K562 (cell line): ENCODE measurements around the gene ARHGEF18. TPM values are rescaled to one million over a fixed set of nuclear protein-coding genes. Genes with fewer than 3 reads are reported as not detected.

Source experiments
- ATAC-seq: fragments of 200-7000 bp; cut with Tn5 transposase; 3 replicates; pipeline ENCODE4 v1.9.1; 2020; ENCODE audit warnings: moderate library complexity
- BruUV-seq: library from RNA; stranded (reverse); fragments of 400-500 nt; replicated peaks from 2 replicates; lab custom pipeline; 2021; lab: Mats Ljungman, UMichigan
- CTCF ChIA-PET: fragments of 300-600 bp; formaldehyde crosslinking; extraction: SDS; loops from one replicate; lab custom pipeline; 2021; ENCODE audit warnings: low intra/inter-chr PET ratio; lab: Yijun Ruan, JAX
- POLR2A ChIA-PET: fragments of 300-600, 350-650 bp; sonication (Branson Sonifier 250); formaldehyde crosslinking; extraction: SDS; loops from one replicate; lab custom pipeline; 2021; ENCODE audit warnings: antibody characterized with exemption, inconsistent platforms; lab: Yijun Ruan, JAX
- DNase-seq, 4 experiments: peaks; one replicate each; pipeline versions ENCODE4 v3.0.0 to v3.0.0-alpha.2; 2011 to 2018; ENCODE audit warnings: low spot score in 3 of 4, mixed read lengths in 3 of 4; ENCODE audit errors: extremely low read depth in 1 of 4
- FAIRE-seq: peaks from 2 replicates; lab custom pipeline; 2011; peaks lifted over from hg19 to GRCh38; lab: Jason Lieb, UNC
- H2AFZ ChIP-seq: 2 replicates; pipeline ENCODE4 v1.6.0; 2011; ENCODE audit warnings: low read depth, low read length, control low read depth, inconsistent platforms
- H3K27ac ChIP-seq: fragments of 200-600 bp; 3 replicates; pipeline ENCODE4 v1.8.0; 2011; ENCODE audit warnings: low read depth, mild to moderate bottlenecking, control low read depth, inconsistent platforms, low read length, moderate library complexity, mixed read lengths; ENCODE audit errors: extremely low read depth
- H3K27me3 ChIP-seq, 2 experiments: fragments of 300-600 bp in 1 of 2; 2 replicates in 1 of 2; 3 replicates in 1 of 2; pipeline versions ENCODE4 v1.6.0 to v1.8.0; 2011; ENCODE audit warnings: inconsistent platforms in 2 of 2, low read length in 2 of 2, mild to moderate bottlenecking in 1 of 2, mixed read lengths in 1 of 2, moderate library complexity in 1 of 2; ENCODE audit not compliant: control insufficient read depth in 2 of 2, insufficient read depth in 2 of 2
- H3K36me3 ChIP-seq: fragments of 300-600 bp; 3 replicates; pipeline ENCODE4 v1.8.0; 2011; ENCODE audit warnings: mild to moderate bottlenecking, low read length, inconsistent platforms; ENCODE audit not compliant: control insufficient read depth, insufficient read depth
- H3K4me1 ChIP-seq, 2 experiments: fragments of 200-600 bp in 1 of 2; replicated peaks in 1 of 2; 2 replicates in 1 of 2; 3 replicates in 1 of 2; pipeline versions ENCODE4 v1.5.1 to v1.8.0; 2011; ENCODE audit warnings: inconsistent platforms in 2 of 2, low read length in 2 of 2, mild to moderate bottlenecking in 1 of 2, mixed read lengths in 1 of 2, moderate library complexity in 1 of 2; ENCODE audit not compliant: control insufficient read depth in 2 of 2, insufficient read depth in 2 of 2
- H3K4me2 ChIP-seq: 2 replicates; pipeline ENCODE4 v1.6.1; 2011; ENCODE audit warnings: low read length, control low read depth, inconsistent platforms, mixed read lengths; ENCODE audit not compliant: insufficient read depth
- H3K4me3 ChIP-seq: fragments of 200-600 bp; sonication (generic), shearing (Covaris generic); 2 replicates; pipeline ENCODE4 v1.5.1; 2016; ENCODE audit warnings: control low read depth, inconsistent platforms
- H3K79me2 ChIP-seq: fragments of 200-600 bp; 3 replicates; pipeline ENCODE4 v1.8.0; 2011; ENCODE audit warnings: low read length, inconsistent platforms; ENCODE audit not compliant: control insufficient read depth, insufficient read depth
- H3K9ac ChIP-seq, 2 experiments: 2 replicates each; pipeline versions ENCODE4 v1.6.0 to v1.6.1; 2011; ENCODE audit warnings: low read depth in 2 of 2, low read length in 2 of 2, control low read depth in 1 of 2, inconsistent platforms in 1 of 2, mild to moderate bottlenecking in 1 of 2, mixed read lengths in 1 of 2; ENCODE audit not compliant: insufficient read depth in 1 of 2
- H3K9me1 ChIP-seq: one replicate; pipeline ENCODE4 v1.6.0; 2011; ENCODE audit warnings: inconsistent platforms, mild to moderate bottlenecking, low read length, moderate library complexity; ENCODE audit not compliant: control insufficient read depth, insufficient read depth
- H3K9me3 ChIP-seq: replicated peaks from 2 replicates; pipeline ENCODE4 v1.5.1; 2011; ENCODE audit warnings: low read depth, low read length, inconsistent platforms; ENCODE audit not compliant: control insufficient read depth, insufficient read depth
- H4K20me1 ChIP-seq: replicated peaks from 2 replicates; pipeline ENCODE4 v1.6.1; 2011; ENCODE audit warnings: low read length, inconsistent platforms, mixed read lengths; ENCODE audit not compliant: control insufficient read depth, insufficient read depth
- ETV6 ChIP-seq, 3 experiments: fragments of 150-350 bp in 1 of 3; sonication (generic) in 1 of 3; formaldehyde crosslinking in 1 of 3; IDR thresholded peaks; 2 replicates each; pipeline versions ENCODE4 v1.6.1 to v1.8.0; 2014 to 2022; ENCODE audit warnings: borderline replicate concordance in 2 of 3, low read depth in 2 of 3, antibody characterized with exemption in 1 of 3, low read length in 1 of 3, mild to moderate bottlenecking in 1 of 3, missing genetic modification reagents in 1 of 3
- HOXB6 ChIP-seq: fragments of 250-450 bp; sonication (Bioruptor Pico); IDR thresholded peaks from 2 replicates; pipeline ENCODE4 v1.5.1; 2022; ENCODE audit warnings: mild to moderate bottlenecking, borderline replicate concordance
- IRF2 ChIP-seq: sonication (generic); formaldehyde crosslinking; IDR thresholded peaks from 2 replicates; pipeline ENCODE4 v1.8.1; 2022; ENCODE audit warnings: mild to moderate bottlenecking, missing genetic modification reagents
- JUNB ChIP-seq: fragments of 450-650 bp; formaldehyde crosslinking; conservative IDR thresholded peaks from 2 replicates; pipeline ENCODE4 v1.4.0; 2020; ENCODE audit warnings: mild to moderate bottlenecking
- MAFK ChIP-seq: IDR thresholded peaks from 2 replicates; pipeline ENCODE4 v1.6.1; 2011; ENCODE audit warnings: low read length, improper control_type of control experiment
- RBFOX2 ChIP-seq: fragments of 200-400 bp; formaldehyde crosslinking; IDR thresholded peaks from 2 replicates; pipeline ENCODE4 v1.6.1; 2017; ENCODE audit warnings: low read depth, mild to moderate bottlenecking, low read length, moderate library complexity
- RNF2 ChIP-seq: sonication (generic); IDR thresholded peaks from 2 replicates; pipeline ENCODE4 v1.6.1; 2016
- TCFL5 ChIP-seq: fragments of 250-450 bp; sonication (Bioruptor Pico); conservative IDR thresholded peaks from 2 replicates; pipeline ENCODE4 v1.6.1; 2021; ENCODE audit warnings: mild to moderate bottlenecking, moderate library complexity, matching md5 sums
- ZNF133 ChIP-seq: fragments of 250-450 bp; sonication (Bioruptor Pico); IDR thresholded peaks from 2 replicates; pipeline ENCODE4 v1.4.0; 2020; ENCODE audit warnings: mild to moderate bottlenecking
- WGBS: fragments of 100-300 bp; shearing (Covaris generic); methylation state at CpG from one replicate; pipeline ENCODE4 v1.1.6; 2016; ENCODE audit warnings: low coverage, mixed read lengths; ENCODE audit not compliant: insufficient coverage; ENCODE audit errors: missing lambda C conversion rate; 5-methylcytosine and 5-hydroxymethylcytosine counted together
- in situ Hi-C: fragments of 300-500 bp; cut with MboI; formaldehyde crosslinking; loops from 4 replicates; pipeline ENCODE4 v1.15.0; 2018; ENCODE audit warnings: inconsistent platforms, mixed read lengths
- intact Hi-C: fragments of 100-400 bp; cut with micrococcal nuclease; formaldehyde crosslinking; loops from 2 replicates; pipeline ENCODE4 v1.14.2; 2022
- polyA plus RNA-seq, 8 experiments: library from polyadenylated mRNA; depleted of rRNA in 4 of 8; stranded (reverse) in 5 of 8; unstranded in 3 of 8; fragments of >200 nt; fragmentation: Nextera tagmentation in 2 of 8; fragmentation: Illumina TruSeq in 1 of 8; extraction: Ambion mirVana in 2 of 8; extraction: Trizol in 1 of 8; gene quantifications; 2 replicates each; pipeline versions ENCODE4 v1.2.1 to v1.2.3, GENCODE V29; 2011 to 2014; ENCODE audit warnings: inconsistent platforms in 1 of 8, missing spikeins in 1 of 8
- total RNA-seq, 7 experiments: library from RNA; depleted of rRNA in 6 of 7; stranded (reverse); fragments of >200 nt in 6 of 7; fragmentation: Illumina TruSeq in 2 of 7; extraction: Trizol in 2 of 7; gene quantifications; 2 replicates each; pipeline versions ENCODE4 v1.2.1 to v1.2.3, GENCODE V29; 2011 to 2021; ENCODE audit warnings: low replicate concordance in 1 of 7
- TF ChIP-seq, protein P1 (sequence below), 2 experiments: fragments of 200-800 bp in 1 of 2; sonication (Bioruptor generic) in 1 of 2; sonication (generic) in 1 of 2; formaldehyde crosslinking in 1 of 2; IDR thresholded peaks in 1 of 2; conservative IDR thresholded peaks in 1 of 2; 2 replicates each; pipeline versions ENCODE4 v1.5.0 to v1.6.1; 2016 to 2020; ENCODE audit warnings: missing compliant biosample characterization in 1 of 2, missing genetic modification characterization in 1 of 2, missing genetic modification reagents in 1 of 2

Gene ARHGEF18
- total and polyA plus RNA-seq, 9 of the 15 experiments (the other 6 are each of a cell fraction or from before 2014, with no cell fraction given): 0.04 to 16.5 (median 4.5) TPM

DNA sequence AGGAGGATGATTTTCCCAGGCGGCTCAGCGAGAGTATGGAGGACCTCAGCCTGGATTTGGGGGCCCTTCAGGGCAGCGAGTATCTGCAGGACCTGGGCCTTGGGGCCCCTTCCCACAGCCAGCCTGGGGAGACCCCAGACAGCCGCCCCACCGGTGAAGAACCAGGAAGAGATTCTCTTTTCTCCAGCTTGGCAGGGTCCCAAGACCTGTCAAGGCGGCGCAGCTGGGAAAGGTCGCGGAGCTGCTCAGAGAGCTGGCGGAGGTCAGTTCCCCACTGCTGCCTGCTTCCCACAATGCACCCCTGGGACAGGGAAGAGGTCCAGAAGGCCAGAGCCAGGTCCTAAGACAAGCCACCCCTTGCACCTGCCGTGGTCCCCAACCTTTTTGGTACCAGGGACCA is 24.1 kb downstream of the ARHGEF18 start:
- Histone ChIP-seq H3K9me3 (no peaks in the 10 kb centered on the region), H4K20me1 (peaks cover 8% of the 10 kb centered on the region; the same call in 1 of the 2 replicates), H2AFZ (no peak overlapping the region), H3K27ac (no peak overlapping the region), H3K27me3 (peaks cover 30 to 66% of the 10 kb centered on the region in 2 experiments), H3K9me1 (no peaks in the 10 kb centered on the region), H3K4me3 (no peak overlapping the region), H3K36me3 (no peaks in the 10 kb centered on the region)
- in situ Hi-C loops: no loop called here
- CTCF ChIA-PET: no interaction called here
- 0% methylated on average over 9 of the region's 11 CpGs for WGBS
- TF ChIP-seq MAFK (no peak), TCFL5 (CRISPR knock-in tag) (no peak), ETV6 (IDR thresholded peaks at IDR 0.05; ENCODE audit: borderline replicate concordance in 1 of 2, low read depth in 2 of 2, low read length in 1 of 2) (no peak), ETV6 (CRISPR knock-in tag; IDR thresholded peaks at IDR 0.05; ENCODE audit: borderline replicate concordance) (no peak), RNF2 (no peak), ZNF133 (CRISPR knock-in tag) (no peak), HOXB6 (no peak), RBFOX2 (no peak), IRF2 (CRISPR knock-in tag) (no peak), JUNB (CRISPR knock-in tag) (no peak)
- TF ChIP-seq, protein P1, sequence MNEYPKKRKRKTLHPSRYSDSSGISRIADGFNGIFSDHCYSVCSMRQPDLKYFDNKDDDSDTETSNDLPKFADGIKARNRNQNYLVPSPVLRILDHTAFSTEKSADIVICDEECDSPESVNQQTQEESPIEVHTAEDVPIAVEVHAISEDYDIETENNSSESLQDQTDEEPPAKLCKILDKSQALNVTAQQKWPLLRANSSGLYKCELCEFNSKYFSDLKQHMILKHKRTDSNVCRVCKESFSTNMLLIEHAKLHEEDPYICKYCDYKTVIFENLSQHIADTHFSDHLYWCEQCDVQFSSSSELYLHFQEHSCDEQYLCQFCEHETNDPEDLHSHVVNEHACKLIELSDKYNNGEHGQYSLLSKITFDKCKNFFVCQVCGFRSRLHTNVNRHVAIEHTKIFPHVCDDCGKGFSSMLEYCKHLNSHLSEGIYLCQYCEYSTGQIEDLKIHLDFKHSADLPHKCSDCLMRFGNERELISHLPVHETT (CRISPR knock-in tag; conservative IDR thresholded peaks at IDR 0.05 in 1 of 2, IDR thresholded peaks at IDR 0.05 in 1 of 2): no peak
- TF ChIP-seq, all 486 proteins: peak for 0
- POLR2A ChIA-PET: interaction anchor here (0.7 kb wide), 1 partner anchor 15 kb away, joined by 4 read pairs; no protein-coding TSS in a partner anchor
- BruUV-seq: no TSS peak
- H3K9ac ChIP-seq: no peak overlapping the region
- ATAC-seq (no peak), DNase-seq (no peak), FAIRE-seq (no peak)
- no peak overlapping the region for H3K4me2 ChIP-seq
- intact Hi-C loops: no loop called here
- peaks cover 0 to 8% of the 10 kb centered on the region in 2 experiments; a peak in 1 of 5 replicates for H3K4me1 ChIP-seq
- no peaks in the 10 kb centered on the region for H3K79me2 ChIP-seq
